Measurements from ENCODE around the gene SPINDOC. TPM values are rescaled to one million over a fixed set of nuclear protein-coding genes. Genes with fewer than 3 reads are reported as not detected.

SPINDOC gene
- total and polyA plus RNA-seq, 4 donors, result 0.42 to 3.8 (median 2.9) TPM

- no peaks in the 10 kb centered on the region for H3K27me3 ChIP-seq (ENCODE audit: control insufficient read depth in 4 of 4, insufficient read depth in 4 of 4, low read length in 3 of 4)
- DNase-seq (ENCODE audit: low spot score), result peak; percentile 58
- H3K9me3 ChIP-seq (ENCODE audit: control insufficient read depth in 4 of 4, low read length in 3 of 4), result no peaks in the 10 kb centered on the region
- H3K4me3 ChIP-seq (ENCODE audit: low read depth in 1 of 3, low read length in 3 of 3), result peak overlapping the region; percentile 52 to 97 (median 85)
- TF ChIP-seq NR2F2 (IDR thresholded peaks at IDR 0.05) (peak; percentile 66), EGR1 (IDR thresholded peaks at IDR 0.05; ENCODE audit: low read depth in 2 of 2) (no peak), RAD21 (IDR thresholded peaks at IDR 0.05) (peak in 1 of 2 donors; percentile 21)
- H3K27ac ChIP-seq (ENCODE audit: low read depth in 1 of 2, low read length in 2 of 2), result peak overlapping the region; percentile 73 to 82
- H3K4me1 ChIP-seq (ENCODE audit: control insufficient read depth in 4 of 4, insufficient read depth in 4 of 4, low read length in 3 of 4), result peaks cover 15 to 50% (median 34%) of the 10 kb centered on the region in 4 donors
- WGBS, result under 1% methylated on average over 34 of the region's 34 CpGs
- peak overlapping the region; percentile 72 to 77 for H3K9ac ChIP-seq (ENCODE audit: low read depth in 1 of 2, low read length in 2 of 2)
- H3K36me3 ChIP-seq (ENCODE audit: control insufficient read depth in 4 of 4, insufficient read depth in 3 of 4, low read depth in 1 of 4, low read length in 3 of 4), result no peaks in the 10 kb centered on the region
Observed at GRCh38 chr11:63767565-63768236, 45.6 kb upstream of the SPINDOC start.

GRCh38 chr11:63768237-63769041, 44.8 kb upstream of the SPINDOC start, which contains the start of gene ZFTA:
TSS of gene ZFTA (minus strand) at chr11:63768775. CDS start at chr11:63768622, 153 bp downstream.
- Histone ChIP-seq H3K36me3 (ENCODE audit: control insufficient read depth in 4 of 4, insufficient read depth in 3 of 4, low read depth in 1 of 4, low read length in 3 of 4) (no peaks in the 10 kb centered on the region), H3K4me3 (ENCODE audit: low read depth in 1 of 3, low read length in 3 of 3) (peak within 1 kb of the TSS; percentile 52 to 97 (median 85)), H3K9me3 (ENCODE audit: control insufficient read depth in 4 of 4, low read length in 3 of 4) (no peaks in the 10 kb centered on the region), H3K4me1 (ENCODE audit: control insufficient read depth in 4 of 4, insufficient read depth in 4 of 4, low read length in 3 of 4) (peaks cover 15 to 48% (median 34%) of the 10 kb centered on the region in 4 donors), H3K27me3 (ENCODE audit: control insufficient read depth in 4 of 4, insufficient read depth in 4 of 4, low read length in 3 of 4) (no peaks in the 10 kb centered on the region), H3K9ac (ENCODE audit: low read depth in 1 of 2, low read length in 2 of 2) (peak within 1 kb of the TSS; percentile 72 to 77), H3K27ac (ENCODE audit: low read depth in 1 of 2, low read length in 2 of 2) (peak within 1 kb of the TSS; percentile 73 to 82)
- WGBS, result under 1% methylated on average over 113 of the region's 113 CpGs
- TF ChIP-seq CTCF (IDR thresholded peaks at IDR 0.05; ENCODE audit: low read depth, low read length, missing input control), result peak; percentile 65
- TF ChIP-seq RAD21 (IDR thresholded peaks at IDR 0.05), result peak in 1 of 2 donors; percentile 31
- no peak for TF ChIP-seq EGR1 (IDR thresholded peaks at IDR 0.05; ENCODE audit: low read depth in 2 of 2)
- peak; percentile 74 for DNase-seq (ENCODE audit: low spot score)

- TF ChIP-seq JUND (IDR thresholded peaks at IDR 0.05) (no peak), GABPA (IDR thresholded peaks at IDR 0.05 in 1 of 2, conservative IDR thresholded peaks at IDR 0.05 in 1 of 2) (no peak), REST (IDR thresholded peaks at IDR 0.05) (no peak), ZBTB33 (IDR thresholded peaks at IDR 0.05) (no peak), MAX (IDR thresholded peaks at IDR 0.05) (no peak)
- no peaks in the 10 kb centered on the region for H3K9me3 ChIP-seq (ENCODE audit: control insufficient read depth in 4 of 4, low read length in 3 of 4)
- H3K4me3 ChIP-seq (ENCODE audit: low read depth in 1 of 3, low read length in 3 of 3), result peak overlapping the region; percentile 35 to 97 (median 43)
- WGBS, result 2% methylated on average over 82 of the region's 82 CpGs
- H3K27ac ChIP-seq (ENCODE audit: low read depth in 1 of 2, low read length in 2 of 2), result peak overlapping the region in 1 of 2 donors; percentile 20
- no peaks in the 10 kb centered on the region for H3K36me3 ChIP-seq (ENCODE audit: control insufficient read depth in 4 of 4, insufficient read depth in 3 of 4, low read depth in 1 of 4, low read length in 3 of 4)
- DNase-seq (ENCODE audit: low spot score), result peak; percentile 62
- no peak overlapping the region for H3K9ac ChIP-seq (ENCODE audit: low read depth in 1 of 2, low read length in 2 of 2)
- peaks cover 15 to 46% (median 33%) of the 10 kb centered on the region in 4 donors for H3K4me1 ChIP-seq (ENCODE audit: control insufficient read depth in 4 of 4, insufficient read depth in 4 of 4, low read length in 3 of 4)
- no peaks in the 10 kb centered on the region for H3K27me3 ChIP-seq (ENCODE audit: control insufficient read depth in 4 of 4, insufficient read depth in 4 of 4, low read length in 3 of 4)
Observed at GRCh38 chr11:63769042-63769713, 44.1 kb upstream of the SPINDOC start.

Measured in liver (tissue), 9 donors.